HG02840 (cell line): ENCODE measurements around the gene GET3.
"Not testable (repeated sequence)": the region's sequence is repeated elsewhere in the genome, so short reads cannot be mapped to it uniquely, and the experiment has no call there.

Experiments
- ATAC-seq: cut with Tn5 transposase; IDR thresholded peaks from one replicate; pipeline ENCODE4 v1.9.1; 2021; ENCODE audit warnings: mild to moderate bottlenecking, moderate library complexity, moderate number of reproducible peaks; ENCODE audit not compliant: unreplicated experiment, low FRiP score

Gene GET3

DNA sequence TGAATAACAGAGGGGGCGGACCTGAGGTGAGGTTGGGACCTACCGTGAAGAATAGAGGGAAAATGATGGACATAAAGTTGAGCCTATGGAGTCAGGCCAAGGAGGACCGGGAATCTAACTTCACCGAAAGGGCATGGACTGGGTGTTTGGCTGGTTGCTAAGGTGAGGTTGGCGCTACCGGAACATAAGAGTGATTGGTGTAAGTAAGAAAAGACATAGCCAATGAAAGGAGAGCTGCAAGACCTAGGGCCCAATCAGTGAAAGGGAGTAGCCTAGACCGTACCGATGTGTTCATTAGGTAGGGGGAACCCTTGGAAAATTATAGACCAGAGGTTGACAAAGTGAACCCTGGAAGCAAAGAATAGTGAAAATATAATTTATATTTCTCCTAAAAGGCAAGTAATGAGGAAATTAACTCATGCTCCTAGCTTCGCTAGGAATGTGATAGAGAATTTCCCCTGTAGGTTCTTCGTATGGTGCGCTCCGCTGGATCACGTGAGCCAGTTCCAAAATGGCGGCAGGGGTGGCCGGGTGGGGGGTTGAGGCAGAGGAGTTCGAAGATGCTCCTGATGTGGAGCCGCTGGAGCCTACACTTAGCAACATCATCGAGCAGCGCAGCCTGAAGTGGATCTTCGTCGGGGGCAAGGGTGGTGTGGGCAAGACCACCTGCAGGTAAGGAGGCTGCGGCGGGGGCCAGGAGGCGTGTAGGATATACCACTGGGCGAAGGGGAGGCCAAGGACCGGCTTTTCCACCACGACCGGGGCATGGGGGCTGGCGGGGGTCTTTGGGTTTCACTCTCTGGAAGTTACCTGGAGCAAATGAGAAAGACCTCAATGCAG, at the start of gene GET3:
TSS of gene GET3 (plus strand) at position 503 of the 840 bp plus-strand sequence. CDS start at position 512, 9 bp downstream.
- peak; percentile 68 for ATAC-seq

DNA sequence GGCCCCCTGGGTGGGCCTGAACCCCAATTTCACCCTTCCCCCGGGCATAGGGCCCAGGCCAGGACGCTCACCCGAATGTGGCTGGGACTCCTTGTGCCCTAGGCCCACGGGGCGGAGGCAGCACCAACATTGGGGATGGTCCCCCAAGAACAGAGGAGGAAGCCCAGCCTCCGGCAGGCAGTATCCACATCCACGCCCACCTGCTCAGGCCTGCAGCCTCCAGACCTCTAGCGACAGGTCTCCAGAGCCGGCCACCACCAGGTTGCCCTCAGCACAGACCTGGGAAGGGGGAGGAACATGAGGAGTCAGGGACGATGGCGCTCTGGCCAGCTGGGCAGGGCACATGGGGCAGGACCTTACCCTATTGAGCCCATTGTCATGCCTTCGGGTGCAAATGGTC, 48.3 kb upstream of the GET3 start:
- no peak for ATAC-seq

DNA sequence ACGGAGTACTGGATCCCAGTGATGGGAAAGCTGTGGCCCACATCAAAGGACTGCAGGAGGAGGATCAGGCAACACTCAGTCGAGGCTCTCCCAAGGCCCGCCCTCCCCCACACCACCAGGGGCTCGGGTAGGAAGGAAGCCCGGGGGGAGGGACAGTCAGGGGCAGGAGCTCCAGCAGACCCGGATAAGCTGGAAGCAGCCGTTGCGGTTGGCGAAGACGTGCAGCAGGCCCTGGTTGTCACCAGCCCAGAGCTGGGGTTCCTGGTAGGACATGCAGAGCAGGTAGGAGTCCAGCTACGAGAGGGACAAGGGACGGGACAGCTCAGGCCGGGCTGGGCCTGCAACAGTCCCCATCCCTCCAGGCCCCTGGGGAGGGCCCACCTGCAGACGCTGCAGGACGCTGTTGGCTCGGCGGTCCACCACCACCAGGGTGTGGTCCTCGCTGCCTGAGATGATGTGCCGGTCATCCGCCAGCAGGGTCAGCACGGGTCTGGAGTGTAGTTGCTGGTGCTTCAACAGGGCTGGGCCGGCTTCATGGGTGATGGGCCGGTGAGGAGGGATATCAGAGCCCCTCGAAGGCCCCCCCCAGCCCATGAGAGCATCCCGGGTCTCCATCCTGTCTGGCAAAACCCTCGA, 47.6 kb upstream of the GET3 start:
- ATAC-seq, result no peak

DNA sequence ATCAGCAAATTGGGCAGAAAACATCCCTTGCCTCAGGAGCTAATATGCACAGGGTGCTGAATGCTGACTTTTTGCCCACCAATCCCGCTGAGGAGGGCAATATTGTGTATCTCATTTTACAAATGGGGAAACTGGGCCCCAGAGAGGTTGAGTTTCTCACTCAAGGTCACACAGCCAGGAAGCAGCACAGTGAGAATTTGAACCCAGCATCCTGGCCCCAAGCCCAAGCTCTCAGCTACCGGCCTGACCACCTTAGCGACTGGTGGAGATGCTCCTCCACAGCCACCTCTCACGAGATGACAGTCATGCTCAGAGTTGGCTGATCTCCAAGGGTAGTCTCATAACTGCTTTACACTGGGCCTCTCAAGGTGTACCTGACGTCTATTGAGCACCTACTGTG, 44.3 kb upstream of the GET3 start:
- ATAC-seq, result no peak

DNA sequence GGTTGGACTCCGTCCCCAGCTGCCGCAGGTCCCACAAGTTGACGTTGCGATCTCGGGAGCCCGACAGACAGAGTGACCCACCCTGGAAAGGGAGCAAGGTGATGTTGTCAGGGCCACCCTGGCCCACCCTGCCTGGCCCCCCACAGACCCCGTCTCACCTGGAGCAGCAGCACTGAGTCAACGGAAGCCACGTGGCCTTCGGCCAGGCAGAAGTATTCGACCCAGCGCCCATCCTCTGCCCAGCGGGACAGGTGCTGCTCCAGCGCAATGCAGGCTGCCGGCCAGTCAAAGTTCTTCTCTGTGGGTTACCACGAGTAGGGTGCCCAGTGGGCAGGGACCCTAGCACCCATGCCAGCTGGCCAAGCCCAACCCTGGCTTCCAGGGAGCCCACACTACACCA, 42.7 kb upstream of the GET3 start:
- ATAC-seq, result no peak

DNA sequence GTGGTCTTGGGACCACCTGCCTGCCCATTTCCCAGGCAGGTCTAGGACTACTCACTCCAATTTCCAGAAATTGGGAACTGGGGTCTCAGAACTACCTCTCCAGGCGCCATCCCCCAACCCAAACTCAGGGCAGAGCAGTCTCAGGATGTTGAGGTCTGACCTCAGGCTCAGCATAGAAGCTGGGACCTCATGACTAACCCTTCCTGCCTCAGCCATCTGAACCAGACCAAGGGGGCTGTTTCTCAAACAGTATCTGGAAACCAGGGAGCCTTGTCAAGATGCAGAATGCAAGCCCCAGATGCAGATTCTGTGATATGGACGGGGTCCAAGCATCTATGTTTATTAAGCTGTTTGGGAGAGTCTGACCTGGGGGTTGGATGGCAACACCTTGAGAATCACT, 42.2 kb upstream of the GET3 start:
- no peak for ATAC-seq

DNA sequence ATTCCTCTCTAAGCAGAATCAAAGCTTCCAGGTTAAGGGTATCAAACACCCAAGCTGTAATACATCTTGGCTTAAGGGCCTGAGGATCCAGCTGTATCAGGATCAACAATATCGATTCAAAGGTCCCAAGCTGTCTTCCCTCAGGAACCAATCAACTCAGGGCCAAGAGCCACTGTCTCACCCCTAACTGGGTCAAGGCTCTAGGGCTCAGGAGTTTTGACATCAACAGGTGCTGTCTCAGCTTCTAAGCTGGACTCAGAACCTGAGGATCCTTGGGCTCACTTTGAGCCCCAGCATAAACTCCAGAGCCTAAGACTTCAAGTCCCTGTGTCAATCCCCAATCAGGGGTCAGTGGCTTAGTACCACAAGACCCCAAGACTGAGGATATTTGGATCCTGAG, 41.8 kb upstream of the GET3 start:
- ATAC-seq, result no peak

DNA sequence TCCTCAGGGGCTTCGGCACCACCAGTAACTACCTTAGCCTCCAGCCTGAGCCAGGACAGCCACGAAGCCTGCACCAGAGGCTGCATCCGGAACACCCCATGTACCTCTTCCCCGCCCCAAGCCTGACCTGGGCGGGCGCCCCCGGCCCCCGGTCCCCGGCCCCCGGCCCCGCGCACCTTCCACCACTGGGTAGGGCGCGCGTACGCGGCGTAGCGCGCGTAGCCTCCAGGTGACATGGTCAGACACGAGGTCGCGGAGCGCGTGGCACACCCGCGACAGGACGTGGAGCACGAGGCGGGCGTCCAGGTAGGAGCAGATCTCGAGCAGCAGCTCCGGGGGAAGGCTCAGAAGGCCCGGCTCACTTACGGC, 41.3 kb upstream of the GET3 start:
- peak; percentile 16 for ATAC-seq

DNA sequence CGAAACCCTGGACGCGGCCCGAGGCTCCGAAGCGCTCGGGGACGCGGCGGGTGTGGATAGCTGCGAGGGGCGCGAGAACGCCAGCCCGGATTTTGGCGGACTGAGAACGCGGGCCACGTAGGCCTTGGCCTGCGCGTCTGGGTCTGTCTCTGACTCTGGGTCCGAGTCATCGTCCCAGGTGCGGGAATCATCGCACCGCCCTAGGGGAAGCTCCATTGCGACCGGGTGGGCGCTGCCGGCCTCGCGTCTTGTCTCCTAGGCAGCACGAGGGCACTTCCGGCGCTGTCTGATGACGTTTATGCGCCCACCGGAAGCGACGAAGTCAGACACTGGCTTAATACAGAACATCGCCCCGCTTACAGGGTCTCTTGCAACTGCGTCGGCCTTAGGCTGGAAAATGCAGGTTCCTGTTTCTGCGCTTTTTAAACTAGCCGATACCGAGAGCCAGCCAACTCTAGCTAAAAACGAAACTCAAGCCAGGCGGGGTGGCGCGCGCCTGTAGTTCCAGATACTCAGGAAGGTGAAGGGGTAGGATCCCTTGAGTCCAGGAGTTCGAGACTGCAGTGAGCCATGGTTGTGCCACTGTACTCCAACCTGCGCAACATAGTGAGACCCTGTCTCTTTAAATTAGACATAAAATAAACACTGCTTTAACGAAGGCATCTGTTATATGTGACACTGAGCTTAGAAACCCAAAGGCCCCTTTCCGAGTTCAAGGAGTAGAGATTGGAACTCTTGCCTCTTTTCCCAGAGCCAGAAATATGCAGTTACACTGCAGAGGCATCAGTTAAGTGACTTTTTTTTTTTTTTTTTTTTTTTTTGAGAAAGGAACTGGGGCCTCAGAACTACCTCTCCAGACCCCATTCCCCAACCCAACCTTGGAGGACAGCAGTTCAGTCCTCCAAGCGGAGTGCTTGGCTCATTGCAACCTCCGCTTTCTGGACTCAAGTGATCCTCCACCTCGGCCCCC, 40.6 kb upstream of the GET3 start, which contains the start of gene FBXW9:
TSS of gene FBXW9 (minus strand) at position 266 of the 970 bp plus-strand sequence. CDS start at position 216, 50 bp downstream.
- peak; percentile 75 for ATAC-seq

DNA sequence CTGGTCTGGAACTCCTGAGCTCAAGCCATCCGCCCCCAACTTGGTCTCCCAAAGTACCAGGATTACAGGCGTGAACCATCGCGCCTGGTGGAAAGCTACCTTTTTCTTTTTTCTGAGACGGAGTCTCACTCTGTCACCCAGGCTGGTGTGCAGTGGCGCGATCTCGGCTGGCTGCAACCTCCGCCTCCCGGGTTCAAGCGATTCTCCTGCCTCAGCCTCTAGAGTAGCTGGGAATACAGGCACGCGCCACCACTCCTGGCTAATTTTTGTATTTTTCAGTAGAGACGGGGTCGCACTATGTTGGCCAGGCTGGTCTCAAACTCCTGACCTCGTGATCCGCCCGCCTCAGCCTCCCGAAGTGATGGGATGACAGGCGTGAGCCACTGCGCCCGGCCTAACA, 39.9 kb upstream of the GET3 start:
- not testable (repeated sequence) for ATAC-seq

DNA sequence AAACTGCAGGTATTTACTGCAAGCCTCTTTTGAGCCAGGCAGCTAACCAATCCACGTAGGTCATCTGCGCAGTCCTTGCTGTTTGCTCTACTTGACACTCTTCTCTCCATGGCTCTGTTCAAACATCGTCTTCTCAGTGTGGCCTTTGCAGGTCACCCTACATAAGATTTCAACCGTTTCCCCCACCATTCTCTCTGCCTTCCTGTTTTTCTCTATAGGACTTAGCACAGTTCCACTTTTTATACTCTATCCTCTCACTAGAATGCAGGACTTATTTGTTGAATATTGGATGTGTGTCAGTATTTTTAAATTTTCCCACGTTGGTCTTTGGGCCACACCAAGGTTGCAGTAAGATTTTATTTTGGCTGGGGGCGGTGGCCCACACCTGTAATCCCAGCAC, 39.2 kb upstream of the GET3 start:
- no peak for ATAC-seq

DNA sequence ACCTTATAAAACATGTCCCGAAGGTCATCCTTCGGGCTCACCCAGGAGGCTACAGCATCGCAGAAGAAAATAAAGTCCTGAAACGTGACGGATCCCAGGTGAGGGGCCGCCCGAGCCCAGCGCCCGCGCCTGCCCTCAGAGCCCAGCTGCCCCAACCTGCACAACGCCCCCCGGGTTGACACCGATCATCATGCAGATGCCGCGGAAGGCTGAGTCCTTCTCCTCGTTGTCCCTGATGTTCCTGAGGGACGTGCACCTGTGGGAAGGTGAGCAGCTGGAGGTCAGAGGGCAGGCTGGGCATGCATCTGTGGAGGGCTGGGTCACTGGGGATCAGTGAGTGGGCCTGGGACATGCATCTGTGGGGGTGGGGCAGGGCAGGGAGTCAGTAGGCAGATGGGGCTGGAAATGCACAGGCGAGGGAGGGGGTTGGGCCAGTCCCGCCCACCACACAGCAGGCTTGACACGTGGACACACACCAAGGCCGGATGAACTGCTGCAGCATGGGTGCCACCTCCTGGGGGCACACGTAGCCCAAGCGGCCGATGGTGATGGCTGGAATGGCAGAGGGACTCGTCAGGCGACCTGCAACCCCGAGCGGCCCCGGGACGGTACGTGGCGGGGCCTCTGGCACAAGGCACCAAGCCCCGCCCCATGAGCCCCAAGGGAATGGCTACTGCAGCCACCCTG, 35.6 kb upstream of the GET3 start:
- ATAC-seq, result no peak

DNA sequence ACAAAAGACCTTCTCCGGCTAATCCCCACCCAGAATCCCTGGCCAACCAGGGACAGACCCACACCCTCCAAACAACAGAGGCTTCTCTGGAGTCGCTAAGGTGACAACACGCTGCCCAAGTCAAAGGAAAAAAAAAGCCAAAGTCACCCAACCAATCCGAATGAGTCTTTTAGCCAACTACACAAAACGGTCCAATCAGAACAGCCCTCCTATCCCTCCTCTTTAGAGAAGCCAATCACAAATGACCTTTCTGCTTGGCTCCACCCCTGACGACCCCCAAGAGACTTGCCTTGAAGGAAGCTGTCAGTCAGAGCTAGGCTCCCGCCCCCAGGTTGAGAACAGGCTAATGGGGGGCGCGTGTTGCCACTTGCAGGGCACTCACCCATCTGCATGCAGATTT, 34.3 kb upstream of the GET3 start:
- ATAC-seq, result no peak

DNA sequence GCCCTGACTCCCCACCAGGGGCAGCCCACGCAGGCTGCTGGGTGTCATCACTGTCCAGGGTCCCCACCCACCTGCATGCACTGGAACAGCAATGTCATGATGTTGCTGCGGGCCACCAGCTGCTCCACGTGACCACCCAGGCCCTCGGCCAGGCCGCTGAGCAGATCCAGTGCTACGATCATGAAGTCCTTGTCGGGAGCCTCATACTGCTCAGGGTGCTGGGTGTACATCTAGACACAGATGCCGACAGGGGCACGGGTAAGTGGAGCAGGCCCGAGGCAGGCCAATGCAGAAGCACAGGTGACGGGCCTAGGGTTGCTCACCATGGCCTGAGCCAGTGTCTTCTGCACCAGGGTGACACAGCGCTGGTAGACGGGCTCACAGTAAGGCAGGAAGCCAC, 32.1 kb upstream of the GET3 start:
- ATAC-seq, result no peak

DNA sequence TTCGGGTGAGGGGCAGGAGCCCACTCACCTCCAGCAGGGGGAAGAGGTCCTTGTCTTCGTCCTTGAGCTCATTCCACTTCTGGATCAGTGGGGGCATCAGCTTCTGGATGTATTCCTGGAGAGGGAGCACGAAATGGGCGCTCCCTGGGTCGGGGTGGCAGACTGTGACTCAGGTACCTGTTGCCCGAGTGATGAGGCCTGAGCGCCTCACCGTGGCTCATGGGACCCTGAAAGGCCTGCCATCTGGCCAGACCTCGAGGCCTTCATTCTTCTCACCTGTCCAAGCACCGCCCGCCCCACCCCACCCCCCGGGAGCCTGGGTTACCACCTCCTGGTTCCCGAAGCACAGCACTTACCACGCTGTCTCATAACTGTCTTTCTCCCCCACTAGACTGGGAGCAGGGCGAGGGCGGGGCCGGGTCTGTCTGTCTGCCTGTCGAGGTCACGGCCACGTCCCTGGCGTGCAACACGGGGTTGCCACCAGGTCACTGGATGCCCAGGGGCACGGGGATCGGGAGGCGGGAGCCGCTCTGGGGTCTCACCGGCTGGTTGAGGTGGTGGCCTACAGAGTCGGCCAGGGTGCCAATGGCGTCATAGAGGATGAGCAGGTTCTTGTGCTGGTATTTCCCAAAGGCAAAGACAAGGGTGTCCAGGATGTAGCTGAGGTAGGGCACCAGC, 31.5 kb upstream of the GET3 start:
- no peak for ATAC-seq

DNA sequence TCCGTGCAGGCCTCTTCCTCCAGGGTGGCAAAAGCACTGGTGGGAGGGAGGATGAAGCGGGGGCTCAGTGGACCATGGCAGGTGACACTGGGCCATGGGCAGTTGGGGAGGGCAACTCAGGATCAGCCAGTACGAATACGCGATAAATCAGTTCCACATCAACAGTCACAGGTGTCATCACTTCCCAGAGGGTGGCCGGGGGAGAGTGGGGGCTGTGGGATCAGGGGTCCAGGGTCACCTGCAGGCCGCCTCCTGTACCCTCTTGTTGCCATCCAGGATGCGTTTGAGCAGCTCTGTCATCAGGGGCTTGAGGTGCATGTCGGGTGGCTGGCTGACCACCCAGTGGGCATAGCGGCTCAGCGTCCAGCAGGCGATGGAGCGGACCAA, 31.0 kb upstream of the GET3 start:
- ATAC-seq, result no peak

DNA sequence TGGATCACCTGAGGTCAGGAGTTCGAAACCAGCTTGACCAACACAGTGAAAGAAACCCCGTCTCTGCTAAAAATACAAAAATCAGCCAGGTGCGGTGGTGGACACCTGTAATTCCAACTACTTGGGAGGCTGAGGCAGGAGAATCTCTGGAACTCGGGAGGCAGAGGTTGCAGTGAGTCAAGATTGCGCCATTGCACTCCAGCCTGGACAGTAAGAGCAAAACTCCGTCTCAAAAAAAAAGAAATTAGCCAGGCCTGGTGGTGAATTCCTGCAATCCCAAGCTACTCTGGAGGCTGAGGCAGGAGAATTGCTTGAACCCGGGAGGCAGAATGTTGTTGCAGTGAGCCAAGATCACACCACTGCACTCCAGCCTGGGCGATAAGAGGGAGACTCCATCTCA, 28.7 kb upstream of the GET3 start:
- ATAC-seq, result no peak

DNA sequence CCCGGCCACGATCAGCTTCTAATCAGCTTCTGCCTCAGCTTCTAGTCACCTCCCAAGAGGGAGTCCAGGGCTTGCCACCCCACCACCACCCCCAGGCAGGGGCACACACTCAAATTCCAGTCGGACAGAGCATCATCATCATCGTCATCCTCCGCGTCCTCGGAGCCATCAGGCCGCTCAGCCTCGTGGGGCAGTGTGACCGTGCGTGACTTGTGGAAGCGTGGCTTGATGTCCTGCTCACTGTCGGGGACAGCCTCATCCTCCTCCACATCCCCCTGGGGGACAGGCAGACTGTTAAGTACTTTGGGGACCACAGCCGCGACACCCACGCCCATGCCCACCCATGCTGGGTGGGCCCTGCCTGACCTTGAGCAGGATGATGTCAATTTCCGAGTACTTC, 26.1 kb upstream of the GET3 start:
- no peak for ATAC-seq

DNA sequence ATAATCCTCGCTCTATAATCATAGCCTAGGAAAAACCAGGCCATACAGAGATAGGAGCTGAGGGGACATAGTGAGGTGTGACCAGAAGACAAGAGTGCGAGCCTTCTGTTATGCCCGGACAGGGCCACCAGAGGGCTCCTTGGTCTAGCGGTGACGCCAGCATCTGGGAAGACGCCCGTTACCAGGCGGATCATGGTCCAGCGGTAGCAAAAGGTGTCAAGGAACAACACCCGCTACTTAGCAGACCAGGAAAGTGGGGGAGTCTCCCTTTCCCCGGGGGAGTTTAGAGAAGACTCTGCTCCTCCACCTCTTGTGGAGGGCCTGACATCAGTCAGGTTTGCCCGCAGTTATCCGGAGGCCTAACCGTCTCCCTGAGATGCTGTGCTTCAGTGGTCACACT, 25.2 kb upstream of the GET3 start:
- ATAC-seq, result not testable (repeated sequence)

DNA sequence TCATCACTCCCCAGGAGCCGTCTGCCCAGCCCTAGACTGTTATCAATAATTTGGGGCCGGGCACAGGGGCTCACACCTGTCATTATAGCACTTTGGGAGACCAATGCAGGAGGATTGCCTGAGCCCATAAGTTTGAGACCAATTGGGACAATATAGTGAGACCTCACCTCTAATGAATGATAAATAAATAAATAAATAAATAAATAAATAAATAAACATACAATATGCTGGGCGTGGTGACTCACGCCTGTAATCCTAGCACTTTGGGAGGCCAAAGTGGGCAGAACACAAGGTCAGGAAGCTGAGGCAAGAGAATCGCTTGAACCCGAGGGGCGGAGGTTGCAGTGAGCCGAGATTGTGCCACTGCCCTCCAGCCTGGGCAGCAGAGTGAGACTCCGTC, 24.0 kb upstream of the GET3 start:
- not testable (repeated sequence) for ATAC-seq
